HEK293 (cell line): ENCODE data around the gene CHD1.

Experiments used
- GLIS2 ChIP-seq: fragments of 450-650 bp; formaldehyde crosslinking; IDR thresholded peaks from 2 replicates; pipeline ENCODE4 v1.5.1; 2016; ENCODE audit warnings: missing biosample characterization, missing genetic modification characterization
- ZBTB20 ChIP-seq: fragments of 450-650 bp; formaldehyde crosslinking; IDR thresholded peaks from 2 replicates; pipeline ENCODE4 v1.5.1; 2016; ENCODE audit warnings: missing biosample characterization, missing genetic modification characterization
- ZBTB48 ChIP-seq: fragments of 450-650 bp; formaldehyde crosslinking; IDR thresholded peaks from 2 replicates; pipeline ENCODE4 v1.5.1; 2016; ENCODE audit warnings: missing biosample characterization, missing genetic modification characterization
- ZNF175 ChIP-seq: fragments of 450-650 bp; formaldehyde crosslinking; IDR thresholded peaks from 2 replicates; pipeline ENCODE4 v1.5.1; 2016; ENCODE audit warnings: missing biosample characterization, missing genetic modification characterization
- ZNF24 ChIP-seq: fragments of 450-650 bp; formaldehyde crosslinking; IDR thresholded peaks from 2 replicates; pipeline ENCODE4 v1.5.1; 2016; ENCODE audit warnings: missing biosample characterization, missing genetic modification characterization
- ZNF274 ChIP-seq, 2 experiments: fragments of 200-500 bp in 1 of 2; fragments of 450-650 bp in 1 of 2; sonication (Bioruptor generic) in 1 of 2; formaldehyde crosslinking in 1 of 2; IDR thresholded peaks; 2 replicates each; pipeline versions ENCODE4 v1.5.1 to v1.6.1; 2014 to 2016; ENCODE audit warnings: borderline replicate concordance in 1 of 2, inconsistent platforms in 1 of 2, low read length in 1 of 2, missing biosample characterization in 1 of 2, missing genetic modification characterization in 1 of 2
- ZNF416 ChIP-seq: fragments of 450-650 bp; formaldehyde crosslinking; IDR thresholded peaks from 2 replicates; pipeline ENCODE4 v1.5.1; 2016; ENCODE audit warnings: missing biosample characterization, missing genetic modification characterization
- ZNF785 ChIP-seq: fragments of 450-650 bp; formaldehyde crosslinking; IDR thresholded peaks from 2 replicates; pipeline ENCODE4 v1.5.1; 2016; ENCODE audit warnings: missing biosample characterization, missing genetic modification characterization
- ZNF830 ChIP-seq: fragments of 450-650 bp; IDR thresholded peaks from 2 replicates; pipeline ENCODE4 v1.5.0; 2018; ENCODE audit warnings: missing biosample characterization, missing genetic modification characterization, low read depth, mild to moderate bottlenecking, moderate library complexity
- TF ChIP-seq, protein P1 (sequence below): fragments of 450-650 bp; formaldehyde crosslinking; IDR thresholded peaks from 2 replicates; pipeline ENCODE4 v1.5.1; 2016; ENCODE audit warnings: missing biosample characterization, missing genetic modification characterization
- TF ChIP-seq, protein P2 (sequence below): fragments of 450-650 bp; formaldehyde crosslinking; IDR thresholded peaks from 2 replicates; pipeline ENCODE4 v1.5.1; 2016; ENCODE audit warnings: missing biosample characterization, missing genetic modification characterization, low read depth

DNA sequence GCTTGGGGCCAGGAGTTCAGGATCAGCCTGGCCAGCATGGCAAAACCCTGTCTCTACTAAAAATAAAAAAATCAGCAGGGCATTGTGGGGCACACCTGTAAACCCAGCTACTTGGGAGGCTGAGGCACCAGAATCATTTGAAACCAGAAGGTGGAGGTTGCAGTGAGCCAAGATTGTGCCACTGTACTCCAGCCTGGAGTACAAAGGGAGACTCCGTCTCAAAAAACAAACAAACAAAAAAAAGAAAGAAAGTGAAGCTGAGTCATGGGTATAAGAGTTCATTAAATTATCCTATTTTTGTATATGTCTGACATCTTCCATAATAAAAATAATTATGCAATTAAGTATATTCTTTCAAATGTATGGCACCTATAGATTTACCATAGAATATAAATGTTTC lies 37.2 kb downstream of the CHD1 start:
- no peak for TF ChIP-seq GLIS2 (tag by site-specific recombination)
- no peak for TF ChIP-seq ZNF830
- TF ChIP-seq ZNF416 (tag by site-specific recombination), result no peak
- TF ChIP-seq, protein P1, sequence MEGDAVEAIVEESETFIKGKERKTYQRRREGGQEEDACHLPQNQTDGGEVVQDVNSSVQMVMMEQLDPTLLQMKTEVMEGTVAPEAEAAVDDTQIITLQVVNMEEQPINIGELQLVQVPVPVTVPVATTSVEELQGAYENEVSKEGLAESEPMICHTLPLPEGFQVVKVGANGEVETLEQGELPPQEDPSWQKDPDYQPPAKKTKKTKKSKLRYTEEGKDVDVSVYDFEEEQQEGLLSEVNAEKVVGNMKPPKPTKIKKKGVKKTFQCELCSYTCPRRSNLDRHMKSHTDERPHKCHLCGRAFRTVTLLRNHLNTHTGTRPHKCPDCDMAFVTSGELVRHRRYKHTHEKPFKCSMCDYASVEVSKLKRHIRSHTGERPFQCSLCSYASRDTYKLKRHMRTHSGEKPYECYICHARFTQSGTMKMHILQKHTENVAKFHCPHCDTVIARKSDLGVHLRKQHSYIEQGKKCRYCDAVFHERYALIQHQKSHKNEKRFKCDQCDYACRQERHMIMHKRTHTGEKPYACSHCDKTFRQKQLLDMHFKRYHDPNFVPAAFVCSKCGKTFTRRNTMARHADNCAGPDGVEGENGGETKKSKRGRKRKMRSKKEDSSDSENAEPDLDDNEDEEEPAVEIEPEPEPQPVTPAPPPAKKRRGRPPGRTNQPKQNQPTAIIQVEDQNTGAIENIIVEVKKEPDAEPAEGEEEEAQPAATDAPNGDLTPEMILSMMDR (tag by site-specific recombination), result no peak
- no peak for TF ChIP-seq ZNF785 (tag by site-specific recombination)
- no peak for TF ChIP-seq ZNF175
- TF ChIP-seq ZNF24 (tag by site-specific recombination), result no peak
- TF ChIP-seq, protein P2, sequence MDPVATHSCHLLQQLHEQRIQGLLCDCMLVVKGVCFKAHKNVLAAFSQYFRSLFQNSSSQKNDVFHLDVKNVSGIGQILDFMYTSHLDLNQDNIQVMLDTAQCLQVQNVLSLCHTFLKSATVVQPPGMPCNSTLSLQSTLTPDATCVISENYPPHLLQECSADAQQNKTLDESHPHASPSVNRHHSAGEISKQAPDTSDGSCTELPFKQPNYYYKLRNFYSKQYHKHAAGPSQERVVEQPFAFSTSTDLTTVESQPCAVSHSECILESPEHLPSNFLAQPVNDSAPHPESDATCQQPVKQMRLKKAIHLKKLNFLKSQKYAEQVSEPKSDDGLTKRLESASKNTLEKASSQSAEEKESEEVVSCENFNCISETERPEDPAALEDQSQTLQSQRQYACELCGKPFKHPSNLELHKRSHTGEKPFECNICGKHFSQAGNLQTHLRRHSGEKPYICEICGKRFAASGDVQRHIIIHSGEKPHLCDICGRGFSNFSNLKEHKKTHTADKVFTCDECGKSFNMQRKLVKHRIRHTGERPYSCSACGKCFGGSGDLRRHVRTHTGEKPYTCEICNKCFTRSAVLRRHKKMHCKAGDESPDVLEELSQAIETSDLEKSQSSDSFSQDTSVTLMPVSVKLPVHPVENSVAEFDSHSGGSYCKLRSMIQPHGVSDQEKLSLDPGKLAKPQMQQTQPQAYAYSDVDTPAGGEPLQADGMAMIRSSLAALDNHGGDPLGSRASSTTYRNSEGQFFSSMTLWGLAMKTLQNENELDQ (tag by site-specific recombination), result no peak
- no peak for TF ChIP-seq ZNF274 (IDR thresholded peaks at IDR 0.05; ENCODE audit: low read length)
- TF ChIP-seq ZNF274 (tag by site-specific recombination; IDR thresholded peaks at IDR 0.05; ENCODE audit: borderline replicate concordance), result no peak
- no peak for TF ChIP-seq ZBTB48 (tag by site-specific recombination)
- no peak for TF ChIP-seq ZBTB20 (tag by site-specific recombination)
